ENCODE measurements around the gene MAK. TPM values are rescaled to one million over a fixed set of nuclear protein-coding genes. Genes with fewer than 3 reads are reported as not detected.

The MAK gene
- total RNA-seq, 4 donors from 2014 or later, result 0.33 to 0.34 TPM; not detected in 2

GRCh38 chr6:10720265-10720959, 117.9 kb downstream of the MAK start:
- no peak for TF ChIP-seq CTCF (IDR thresholded peaks at IDR 0.05; ENCODE audit: low read depth)

GRCh38 chr6:10719964-10720264, 118.4 kb downstream of the MAK start:
- no peak for TF ChIP-seq CTCF (IDR thresholded peaks at IDR 0.05; ENCODE audit: low read depth)

- no peak for TF ChIP-seq CTCF (IDR thresholded peaks at IDR 0.05; ENCODE audit: low read depth)
Measured at GRCh38 chr6:10719296-10719963, 118.9 kb downstream of the MAK start.

GRCh38 chr6:10713962-10714361, 124.4 kb downstream of the MAK start:
- no peak for TF ChIP-seq CTCF (IDR thresholded peaks at IDR 0.05; ENCODE audit: low read depth)

Small RNA genes within 50 kb of the gene (small RNA-seq; reads per million reads assigned to genes)
- not detected for gene RNA5SP203

Other genes starting within 250 kb of the MAK start
- 1 to 10 TPM in 1 of 4 donors, not detected in 3; 1.3 TPM for gene C6orf52, start 143.9 kb downstream of the MAK start, total RNA-seq
- gene PAK1IP1, start 143.6 kb downstream of the MAK start, total RNA-seq, result 10 to 100 TPM in 2 of 4 donors, 1 to 10 TPM in 2; 5.8 to 23.8 (median 10.0) TPM
- gene TMEM14C, start 115.5 kb downstream of the MAK start, total RNA-seq, result 100 to 1,000 TPM; 140 to 178 (median 166) TPM
- gene TMEM14B, start 90.7 kb downstream of the MAK start, total RNA-seq, result 10 to 100 TPM; 67.7 to 93.4 (median 89.6) TPM
- gene GCM2, start 43.5 kb upstream of the MAK start, total RNA-seq, result not detected
- gene SYCP2L, start 48.5 kb upstream of the MAK start, total RNA-seq, result 1 to 10 TPM; 1.0 to 4.6 (median 3.3) TPM
- gene ELOVL2, start 205.8 kb upstream of the MAK start, total RNA-seq, result 1 to 10 TPM in 1 of 4 donors, under 1 TPM in 2, not detected in 1; 0.19 to 1.6 (median 0.44) TPM